GM12801 (cell line): ENCODE data around the gene UGT1A9.

Source experiments
- TF ChIP-seq, protein P1 (sequence below): IDR thresholded peaks from one replicate; pipeline ENCODE4 v1.5.1; 2011; ENCODE audit warnings: control low read depth; ENCODE audit not compliant: insufficient read length; ENCODE audit errors: extremely low read depth

Gene UGT1A9

DNA sequence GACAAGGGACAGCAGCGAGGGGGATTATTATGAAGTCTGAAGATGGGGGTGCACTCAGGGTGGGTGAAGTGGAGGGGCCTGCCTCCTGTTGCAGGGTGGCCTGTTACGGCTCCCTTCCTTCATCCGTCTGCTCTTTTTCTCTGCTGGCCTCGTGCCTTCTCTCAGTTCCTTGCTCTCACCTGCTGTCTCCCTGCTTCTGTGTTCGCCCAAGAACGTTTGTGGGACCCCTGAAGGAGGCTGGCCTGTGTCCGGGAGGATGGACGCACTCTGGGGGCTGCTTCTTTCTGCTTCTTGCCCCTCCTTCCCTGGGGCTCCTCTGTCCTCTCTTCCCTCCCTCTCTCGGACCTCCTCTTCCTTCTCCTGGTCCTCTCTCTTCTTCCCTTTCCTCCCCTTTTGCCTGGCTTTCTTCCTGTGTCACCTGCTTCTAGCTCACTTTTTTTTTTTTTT, 120.2 kb downstream of the UGT1A9 start:
- TF ChIP-seq, protein P1, sequence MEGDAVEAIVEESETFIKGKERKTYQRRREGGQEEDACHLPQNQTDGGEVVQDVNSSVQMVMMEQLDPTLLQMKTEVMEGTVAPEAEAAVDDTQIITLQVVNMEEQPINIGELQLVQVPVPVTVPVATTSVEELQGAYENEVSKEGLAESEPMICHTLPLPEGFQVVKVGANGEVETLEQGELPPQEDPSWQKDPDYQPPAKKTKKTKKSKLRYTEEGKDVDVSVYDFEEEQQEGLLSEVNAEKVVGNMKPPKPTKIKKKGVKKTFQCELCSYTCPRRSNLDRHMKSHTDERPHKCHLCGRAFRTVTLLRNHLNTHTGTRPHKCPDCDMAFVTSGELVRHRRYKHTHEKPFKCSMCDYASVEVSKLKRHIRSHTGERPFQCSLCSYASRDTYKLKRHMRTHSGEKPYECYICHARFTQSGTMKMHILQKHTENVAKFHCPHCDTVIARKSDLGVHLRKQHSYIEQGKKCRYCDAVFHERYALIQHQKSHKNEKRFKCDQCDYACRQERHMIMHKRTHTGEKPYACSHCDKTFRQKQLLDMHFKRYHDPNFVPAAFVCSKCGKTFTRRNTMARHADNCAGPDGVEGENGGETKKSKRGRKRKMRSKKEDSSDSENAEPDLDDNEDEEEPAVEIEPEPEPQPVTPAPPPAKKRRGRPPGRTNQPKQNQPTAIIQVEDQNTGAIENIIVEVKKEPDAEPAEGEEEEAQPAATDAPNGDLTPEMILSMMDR, result no peak

DNA sequence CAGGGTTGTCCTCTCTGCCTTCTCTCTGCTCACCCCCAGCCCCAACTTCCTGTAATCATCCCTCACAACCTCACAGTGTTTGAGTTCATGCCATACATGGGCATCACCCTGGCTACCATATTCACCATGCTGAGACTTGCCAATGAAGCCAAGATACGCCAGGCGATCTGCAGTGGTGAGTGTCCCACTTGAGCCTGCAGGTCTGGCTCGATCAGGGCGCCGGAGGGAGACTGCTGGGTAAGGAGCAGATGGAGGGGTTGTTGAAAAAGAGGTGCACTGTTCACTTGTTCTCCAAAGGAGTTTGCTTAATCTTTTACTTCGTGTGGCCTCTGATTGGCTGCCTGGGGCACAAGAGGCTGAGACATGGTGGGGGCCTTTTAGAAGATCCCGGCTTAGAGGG, 121.0 kb downstream of the UGT1A9 start:
- TF ChIP-seq, protein P1, result no peak

DNA sequence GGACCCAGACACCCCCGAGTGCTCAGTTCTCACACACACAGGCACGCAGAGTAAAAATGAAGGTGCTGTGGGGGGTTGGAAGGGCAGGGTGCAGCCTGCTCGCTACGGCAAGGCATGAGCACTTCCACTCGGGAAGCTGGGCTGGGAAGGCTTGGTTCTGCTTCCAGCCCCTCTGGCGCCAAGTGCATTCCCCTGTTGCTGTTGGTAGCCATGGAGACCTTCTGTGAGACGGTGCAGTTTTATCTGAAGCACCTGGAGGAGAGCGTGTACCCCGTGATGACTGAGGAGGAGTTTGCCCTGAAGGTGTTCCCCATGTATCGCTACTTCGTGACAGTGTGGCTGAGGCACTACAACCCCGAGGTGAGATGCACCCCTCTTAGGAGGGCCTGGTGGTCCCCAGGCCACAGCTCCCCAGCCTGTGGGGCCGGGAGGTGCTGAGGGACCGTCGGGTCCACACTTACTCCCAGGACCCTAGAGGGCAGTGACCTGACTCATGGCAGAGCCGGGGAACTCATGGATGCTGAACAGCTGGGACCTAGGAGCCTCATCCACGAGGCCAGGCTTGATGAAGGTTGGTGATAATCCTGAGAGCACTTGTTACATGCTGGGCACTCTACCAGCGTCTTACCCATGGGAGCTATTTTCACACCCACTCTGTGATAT, 121.9 kb downstream of the UGT1A9 start:
- TF ChIP-seq, protein P1, result no peak

DNA sequence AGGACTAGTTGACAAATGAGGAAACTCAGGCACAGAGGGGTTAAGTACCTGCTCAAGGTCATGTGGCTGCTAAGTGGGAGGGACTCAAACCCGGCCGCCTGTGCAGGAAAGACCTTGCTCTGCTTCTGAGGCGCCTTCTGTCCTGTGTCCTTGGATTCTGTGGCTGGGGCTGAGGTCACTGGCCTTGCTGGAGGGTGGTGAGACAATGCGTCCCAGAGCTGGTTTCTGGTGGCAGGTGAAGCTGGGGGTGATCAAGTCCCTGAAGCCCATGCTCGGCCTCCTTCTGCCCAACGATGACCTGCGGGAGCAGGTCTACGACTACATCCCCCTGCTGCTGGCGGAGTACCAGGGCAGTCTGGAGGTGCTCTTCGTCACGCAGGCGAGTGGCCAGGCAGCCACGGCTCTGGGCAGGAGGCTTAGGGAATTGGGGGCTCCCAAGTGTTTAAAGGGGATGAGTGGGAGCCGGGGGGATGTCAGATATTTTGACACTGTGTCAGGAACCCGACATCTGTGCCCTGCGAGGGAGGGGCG, 122.5 kb downstream of the UGT1A9 start:
- TF ChIP-seq, protein P1, result no peak

DNA sequence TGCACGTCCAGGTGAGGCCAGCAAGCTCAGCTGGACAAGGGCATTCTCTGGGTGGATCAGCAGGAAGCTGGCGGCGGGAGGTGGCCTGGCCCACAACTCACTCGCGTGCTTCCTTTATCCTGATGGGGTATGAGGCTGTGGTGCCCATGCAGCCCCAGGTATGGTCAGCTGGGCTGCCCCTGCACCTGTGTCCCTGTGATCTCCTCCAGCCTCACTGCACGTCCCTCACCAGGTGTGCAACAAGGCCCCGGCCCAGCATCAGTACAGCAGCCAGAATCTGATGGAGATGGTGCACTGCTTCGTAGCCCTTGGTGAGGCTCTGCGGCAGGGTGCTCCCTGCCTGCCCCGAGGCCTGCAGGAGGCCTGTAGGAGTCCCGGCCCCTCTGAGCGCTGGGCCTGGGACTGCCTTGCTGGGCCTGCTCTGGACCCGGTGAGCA, 124.1 kb downstream of the UGT1A9 start:
- TF ChIP-seq, protein P1, result no peak

DNA sequence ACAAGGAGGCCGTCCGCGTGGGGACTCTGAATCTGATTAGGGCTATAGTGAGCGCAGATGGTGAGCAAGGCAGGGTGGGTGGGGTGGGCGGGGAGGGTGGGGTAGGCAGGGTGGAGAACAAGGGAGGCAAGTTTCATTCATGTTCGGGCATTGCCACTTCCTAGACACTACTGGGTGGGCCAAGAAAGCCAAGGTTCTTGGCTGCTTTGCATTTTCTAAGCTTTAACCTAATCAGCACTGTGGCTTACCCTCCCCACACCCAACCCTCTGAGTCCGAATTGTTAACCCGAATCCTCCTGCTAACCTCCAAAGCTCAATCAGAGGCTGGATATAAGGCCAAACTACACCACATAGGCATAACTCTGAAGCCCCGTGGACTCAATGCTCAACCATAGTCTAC, 124.6 kb downstream of the UGT1A9 start:
- TF ChIP-seq, protein P1, result no peak

DNA sequence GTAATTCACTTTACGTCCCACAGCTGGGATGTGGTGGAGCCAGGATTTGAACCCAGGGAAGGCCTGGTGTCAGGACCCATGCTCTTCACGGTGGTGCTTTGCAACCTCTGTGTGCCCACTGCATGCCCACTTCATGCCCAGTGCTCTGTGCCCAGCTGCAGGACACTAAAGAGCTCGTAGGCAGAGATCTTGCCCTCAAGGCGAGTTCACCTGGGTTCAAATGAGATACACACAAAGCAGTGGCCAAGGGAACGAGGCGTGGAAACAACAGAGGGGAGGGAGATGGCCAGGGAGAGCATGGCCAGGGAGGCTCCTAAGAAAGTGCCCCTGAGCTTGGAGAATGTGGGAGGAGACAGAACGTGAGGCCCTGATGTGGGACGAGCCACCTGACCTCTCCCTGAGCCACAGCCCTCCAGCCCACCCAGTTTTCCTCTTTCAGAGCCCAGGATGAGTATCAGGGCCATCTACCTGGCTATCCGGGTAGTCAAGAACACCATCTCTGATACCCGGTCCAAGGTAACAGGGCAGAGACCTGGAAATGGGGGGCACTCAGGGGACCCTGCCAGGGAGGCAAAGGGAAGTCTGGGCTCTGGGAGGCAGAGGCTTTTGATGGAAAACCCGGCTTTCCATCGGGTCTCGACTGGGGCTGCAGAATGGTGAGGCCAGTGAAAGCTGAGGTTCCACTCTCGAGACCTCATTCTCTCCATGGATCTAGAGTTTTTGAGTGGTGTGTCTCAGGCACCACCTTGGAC, 126.8 kb downstream of the UGT1A9 start:
- TF ChIP-seq, protein P1, result no peak
